ENCODE results near the gene WDR74. TPM values are rescaled to one million over a fixed set of nuclear protein-coding genes. Genes with fewer than 3 reads are reported as not detected.

Gene WDR74
- total and polyA plus RNA-seq, 9 of the 15 experiments (the other 6 are each of a cell fraction or from before 2014, with no cell fraction given): 32.7 to 210 (median 114) TPM

GRCh38 chr11:62791501-62792201 lies 47.7 kb downstream of the WDR74 start, which contains the start of gene TMEM223 (continued):
- TF ChIP-seq MYBL2 (IDR thresholded peaks at IDR 0.05; ENCODE audit: low read depth): no peak
- no peak for TF ChIP-seq MYBL2 (CRISPR knock-in tag; IDR thresholded peaks at IDR 0.05; ENCODE audit: borderline replicate concordance)
- TF ChIP-seq ZBTB49 (CRISPR knock-in tag; IDR thresholded peaks at IDR 0.05; ENCODE audit: borderline replicate concordance): no peak; the same call in 1 of the 2 replicates
- TF ChIP-seq NCOA6 (IDR thresholded peaks at IDR 0.05): no peak
- no peak for TF ChIP-seq RBM39 (optimal IDR thresholded peaks at IDR 0.05; ENCODE audit: low read depth, low read length)
- TF ChIP-seq ZFP30 (CRISPR knock-in tag; IDR thresholded peaks at IDR 0.05; ENCODE audit: borderline replicate concordance): no peak
- TF ChIP-seq ZNF274 (IDR thresholded peaks at IDR 0.05; ENCODE audit: borderline replicate concordance, low read depth, low read length): no peak
- no peak for TF ChIP-seq E2F6 (IDR thresholded peaks at IDR 0.05; ENCODE audit: borderline replicate concordance in 1 of 2, extremely low read depth in 1 of 2, insufficient read depth in 1 of 2, insufficient read length in 1 of 2, low read depth in 1 of 2, low read length in 1 of 2, poor library complexity in 1 of 2, severe bottlenecking in 1 of 2)
- no peak for TF ChIP-seq RFX5 (IDR thresholded peaks at IDR 0.05; ENCODE audit: low read depth, low read length)
- no peak for TF ChIP-seq ZSCAN32 (CRISPR knock-in tag; IDR thresholded peaks at IDR 0.05)
- TF ChIP-seq ZNF79 (CRISPR knock-in tag; IDR thresholded peaks at IDR 0.05; ENCODE audit: low read depth): no peak
- TF ChIP-seq KDM2B (CRISPR knock-in tag; IDR thresholded peaks at IDR 0.05): no peak
- TF ChIP-seq ZNF175 (CRISPR knock-in tag; IDR thresholded peaks at IDR 0.05; ENCODE audit: low read depth): no peak
- TF ChIP-seq CBFA2T2 (conservative IDR thresholded peaks at IDR 0.05): no peak
- TF ChIP-seq SPI1 (IDR thresholded peaks at IDR 0.05; ENCODE audit: borderline replicate concordance, low read depth, low read length): 0 out of 2 replicates have a peak, but pooled peaks have one; percentile 17
- TF ChIP-seq NUFIP1 (IDR thresholded peaks at IDR 0.05; ENCODE audit: partially characterized antibody): no peak
- TF ChIP-seq NR2F6 (CRISPR knock-in tag; IDR thresholded peaks at IDR 0.05): no peak
- peak; percentile 91 for TF ChIP-seq HMGN3 (IDR thresholded peaks at IDR 0.05; ENCODE audit: borderline replicate concordance, extremely low read depth, insufficient read length, low read depth, low read length)
- no peak for TF ChIP-seq POU5F1 (IDR thresholded peaks at IDR 0.05; ENCODE audit: borderline replicate concordance, low read depth, low read length, partially characterized antibody)
- no peak for TF ChIP-seq GATA2 (CRISPR knock-in tag; IDR thresholded peaks at IDR 0.05)
- no peak for TF ChIP-seq ZNF174 (CRISPR knock-in tag; IDR thresholded peaks at IDR 0.05)
- TF ChIP-seq YY1 (IDR thresholded peaks at IDR 0.05; ENCODE audit: borderline replicate concordance in 1 of 3, control insufficient read depth in 1 of 3, extremely low read depth in 1 of 3, insufficient read depth in 3 of 3, insufficient read length in 1 of 3, insufficient replicate concordance in 2 of 3, low read depth in 1 of 3, low read length in 2 of 3): peak; percentile 75 to 96 (median 92)
- TF ChIP-seq RB1 (IDR thresholded peaks at IDR 0.05; ENCODE audit: low read depth): peak; percentile 66; the same call in 1 of the 2 replicates
- no peak for TF ChIP-seq TCF15 (CRISPR knock-in tag; IDR thresholded peaks at IDR 0.05)

All from K562 (cell line).